CD1c-positive myeloid dendritic cell (primary cell): Measurements from ENCODE around the gene CD74.

ENCODE experiments used
- DNase-seq: peaks from one replicate; pipeline ENCODE4 v3.0.0-alpha.2; 2016; ENCODE audit errors: extremely low spot score

The CD74 gene

GRCh38 chr5:150397782-150398721 is 14.7 kb downstream of the CD74 start:
- DNase-seq: no peak

GRCh38 chr5:150397146-150397781 is 15.4 kb downstream of the CD74 start:
- no peak for DNase-seq

- DNase-seq: no peak
Observed at GRCh38 chr5:150396267-150396666, 16.4 kb downstream of the CD74 start.

DNA sequence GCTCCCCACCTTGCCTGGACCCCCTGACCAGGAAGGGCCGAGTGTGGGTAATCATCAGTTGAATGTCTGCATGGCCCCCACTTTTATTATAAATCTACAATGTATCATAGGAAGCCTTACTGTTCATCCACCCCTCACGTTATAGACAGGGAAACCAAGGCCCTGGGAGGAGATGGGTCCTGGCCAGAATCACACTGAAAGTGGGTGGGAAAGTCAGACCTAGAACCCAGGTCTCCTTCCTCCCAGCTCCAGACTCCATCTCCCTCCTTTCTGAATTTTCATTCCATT is 17.1 kb downstream of the CD74 start:
- DNase-seq: no peak

- no peak for DNase-seq
Observed at GRCh38 chr5:150394912-150395687, 17.6 kb downstream of the CD74 start.

DNA sequence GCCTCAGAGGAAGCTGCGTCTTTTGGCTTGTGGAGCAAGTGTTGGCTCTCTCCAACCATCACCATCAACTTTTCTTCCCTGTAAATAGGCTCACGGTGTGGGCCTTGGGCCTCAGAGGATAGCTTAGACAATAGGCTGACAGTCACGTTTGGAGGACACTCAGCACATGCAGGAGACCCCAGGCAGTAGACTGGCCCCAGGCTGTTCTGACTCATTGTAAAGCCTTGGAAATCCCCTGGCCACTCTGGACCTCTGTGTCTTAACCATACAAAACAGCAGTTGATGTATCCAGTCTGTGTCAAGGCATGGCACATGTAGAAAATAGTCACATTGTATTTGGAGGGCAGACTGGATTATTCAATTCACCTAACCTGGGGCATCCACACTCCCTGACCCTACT is 18.6 kb downstream of the CD74 start:
- no peak for DNase-seq

DNA sequence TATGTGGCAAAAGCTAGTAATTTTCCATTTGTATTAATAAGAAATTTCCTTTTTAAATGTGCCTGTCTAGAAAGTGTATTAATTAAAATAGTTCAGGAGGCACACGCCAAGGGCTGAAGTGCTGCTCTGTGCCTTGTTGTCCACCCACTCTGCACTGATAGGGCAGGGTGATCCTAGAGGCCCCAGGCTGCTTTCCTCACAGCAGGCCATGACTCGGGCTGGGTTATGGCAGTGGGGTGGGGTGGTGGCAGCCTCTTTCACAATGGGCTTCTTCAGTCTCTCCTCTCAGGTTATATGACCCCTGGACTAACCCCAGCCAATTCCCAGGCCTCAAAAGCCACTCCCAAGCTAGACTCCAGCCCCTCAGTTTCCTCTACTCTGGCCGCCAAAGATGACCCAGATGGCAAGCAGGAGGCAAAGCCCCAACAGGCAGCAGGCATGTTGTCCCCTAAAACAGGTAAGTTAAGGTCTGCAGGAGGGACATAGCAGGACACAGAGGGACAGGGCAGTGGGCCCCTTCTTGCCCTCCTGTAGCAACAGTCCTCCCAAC is 19.5 kb downstream of the CD74 start:
- DNase-seq: no peak

DNA sequence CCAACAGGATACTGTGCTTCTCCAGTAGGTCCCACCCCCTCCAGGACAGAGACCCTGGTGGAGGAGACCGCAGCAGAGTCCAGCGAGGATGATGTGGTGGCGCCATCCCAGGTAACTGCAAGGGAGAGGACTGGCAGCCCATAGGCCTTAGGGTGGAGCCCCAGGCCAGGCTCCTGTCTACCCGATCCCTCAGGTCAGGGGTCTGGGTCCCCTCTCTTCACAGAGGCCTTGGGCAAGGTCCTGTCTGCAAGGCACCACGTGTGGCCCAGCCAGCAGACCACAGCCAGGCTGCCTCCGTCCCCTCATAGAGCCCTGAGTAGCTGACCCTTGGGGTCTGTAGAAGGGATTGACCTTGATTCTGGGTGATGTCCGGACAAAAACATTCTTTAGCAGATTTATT is 20.0 kb downstream of the CD74 start:
- DNase-seq: no peak

DNA sequence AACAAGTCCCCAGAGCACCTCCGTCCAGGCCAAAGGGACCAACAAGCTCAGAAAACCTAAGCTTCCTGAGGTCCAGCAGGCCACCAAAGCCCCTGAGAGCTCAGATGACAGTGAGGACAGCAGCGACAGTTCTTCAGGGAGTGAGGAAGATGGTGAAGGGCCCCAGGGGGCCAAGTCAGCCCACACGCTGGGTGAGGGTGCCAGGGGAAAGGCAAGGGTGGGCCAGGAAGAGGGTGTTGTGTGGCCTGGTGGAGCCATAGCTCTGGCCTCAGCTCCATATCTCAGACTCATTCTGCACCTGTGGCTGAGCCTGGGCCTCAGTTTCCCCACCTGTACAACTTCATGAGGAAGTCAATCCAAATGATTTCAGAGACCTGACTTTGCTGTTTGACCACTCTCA is 20.7 kb downstream of the CD74 start:
- DNase-seq: no peak

- DNase-seq: no peak
Observed at GRCh38 chr5:150391064-150391834, 21.5 kb downstream of the CD74 start.

DNA sequence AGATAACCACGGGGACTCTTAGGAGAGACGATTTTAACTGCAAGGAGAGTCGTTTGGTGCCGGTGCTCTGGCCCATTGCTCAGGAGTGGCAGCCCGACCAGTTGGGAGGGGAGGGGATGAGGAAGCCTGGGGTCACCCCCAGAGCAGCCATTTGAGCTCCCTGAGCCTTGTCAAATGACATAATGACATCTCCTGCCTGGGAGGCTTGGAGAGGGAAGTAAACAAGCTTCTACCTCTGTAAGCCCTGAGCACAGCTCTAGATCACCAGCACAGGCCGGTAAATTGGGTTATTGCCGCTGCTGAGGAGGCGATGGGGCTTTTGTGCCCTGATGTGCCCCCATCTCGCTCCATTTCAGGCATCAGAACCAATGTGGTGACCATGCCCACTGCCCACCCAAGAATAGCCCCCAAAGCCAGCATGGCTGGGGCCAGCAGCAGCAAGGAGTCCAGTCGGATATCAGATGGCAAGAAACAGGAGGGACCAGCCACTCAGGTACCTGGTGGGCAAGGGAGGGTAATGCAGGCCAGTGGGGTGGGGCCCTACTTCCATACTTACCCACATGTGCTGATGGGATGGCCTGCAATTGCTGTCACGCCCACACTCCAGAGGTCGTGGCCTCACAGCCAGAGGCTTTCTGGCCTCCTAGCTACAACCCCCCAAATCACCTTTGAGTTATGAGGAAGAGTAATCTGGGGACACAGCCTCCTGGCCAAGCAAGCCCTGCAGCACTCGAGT is 23.0 kb downstream of the CD74 start:
- no peak for DNase-seq

- DNase-seq: no peak
Observed at GRCh38 chr5:150386024-150386855, 26.5 kb downstream of the CD74 start.

DNA sequence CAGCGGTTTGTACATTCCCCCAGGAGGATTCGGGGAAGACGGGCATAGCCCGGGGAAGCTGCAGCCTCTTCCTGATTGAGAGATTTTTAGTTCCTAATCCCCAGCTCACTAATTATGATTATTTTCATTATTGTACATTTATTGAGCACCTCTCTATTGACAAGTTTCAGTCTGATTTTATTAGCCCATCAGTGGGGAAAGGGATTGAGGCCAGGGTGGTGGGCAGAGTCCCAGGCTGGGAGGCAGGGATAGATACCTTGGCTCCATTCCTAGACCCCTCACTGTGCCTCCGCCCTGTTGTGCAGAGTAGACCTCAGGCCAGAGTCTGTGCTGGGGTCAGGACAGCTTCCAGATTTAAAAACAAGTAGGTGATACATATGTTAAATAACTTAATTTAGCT is 28.0 kb downstream of the CD74 start:
- DNase-seq: no peak

DNA sequence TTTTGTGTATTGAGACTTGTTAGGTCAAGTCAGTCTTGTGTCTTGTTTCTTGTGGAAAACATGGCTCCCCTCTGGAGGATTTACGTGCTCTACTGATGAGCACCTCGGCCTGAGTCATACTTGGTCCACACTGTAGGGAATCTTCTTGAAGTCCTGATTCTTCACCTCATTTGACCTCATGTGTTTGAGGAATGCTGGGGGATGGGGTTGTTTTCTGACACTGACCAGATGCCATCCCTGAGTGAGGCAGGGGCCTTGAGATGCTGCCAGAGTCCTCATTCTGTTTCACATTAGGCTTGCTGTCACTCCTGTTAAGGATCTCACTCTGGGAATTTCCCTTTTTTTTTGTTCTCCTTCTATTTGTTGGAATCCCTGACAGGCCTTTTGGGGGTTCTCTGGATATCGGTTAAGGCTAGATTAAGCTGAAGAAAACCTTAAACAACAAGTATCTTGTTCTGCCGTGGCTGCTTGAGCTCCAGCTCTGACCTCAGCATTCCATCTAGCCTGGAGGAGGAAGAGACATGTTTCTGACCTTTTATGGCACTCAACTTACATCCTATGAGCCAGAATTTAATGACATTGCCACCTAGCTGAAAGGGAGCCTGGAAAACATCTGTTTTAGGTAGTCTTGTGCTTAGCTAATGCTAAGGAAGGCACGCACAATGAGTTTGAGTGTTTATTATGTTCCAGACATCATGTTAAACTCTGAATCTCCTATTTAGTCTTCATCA is 34.6 kb downstream of the CD74 start:
- no peak for DNase-seq

DNA sequence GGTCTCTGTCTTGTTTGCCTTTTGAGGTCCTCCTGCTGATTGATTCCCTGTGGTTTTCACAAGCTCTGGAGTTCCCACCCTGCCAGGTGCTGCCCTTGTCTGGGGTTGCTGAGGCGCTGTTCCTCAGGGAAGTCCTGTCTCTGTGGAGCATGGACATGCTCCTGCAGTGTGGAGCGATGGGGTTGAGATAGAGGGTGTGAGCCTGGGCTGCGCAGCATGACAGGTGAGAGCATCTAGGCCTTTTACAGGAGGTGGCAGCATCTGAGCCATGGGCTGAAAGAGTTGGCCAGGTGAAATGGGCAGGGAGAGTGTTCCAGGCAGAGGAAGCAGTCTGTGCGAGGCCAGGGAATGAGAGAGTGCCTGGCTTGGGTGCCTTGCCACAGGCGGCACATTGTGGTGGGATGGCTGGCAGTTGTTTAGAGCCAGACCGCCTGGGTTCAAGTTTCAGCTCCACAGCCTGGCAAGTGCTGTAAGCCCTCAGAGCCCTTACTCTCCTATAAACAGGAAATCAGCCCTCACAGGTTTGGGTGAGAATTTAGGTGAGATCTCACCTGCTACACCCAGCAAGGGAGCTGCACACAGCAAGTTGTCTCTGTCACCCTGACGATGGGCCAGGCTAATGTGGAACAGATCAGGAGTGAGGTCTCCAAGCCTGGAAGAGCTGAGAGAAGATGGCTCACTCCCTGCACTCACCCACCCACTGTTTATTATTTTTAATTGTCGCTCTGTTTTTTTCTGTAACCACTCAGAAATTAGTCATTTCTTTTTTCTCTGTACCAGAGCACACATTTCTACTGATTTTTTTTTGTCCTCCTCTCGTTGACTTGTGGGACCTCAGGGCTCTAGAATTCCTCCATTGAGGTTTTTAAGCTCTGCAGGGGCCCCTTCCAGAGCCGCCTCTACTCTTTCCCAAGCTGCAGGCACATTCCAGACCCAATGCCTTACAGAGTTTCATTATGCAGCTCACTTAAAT is 35.6 kb downstream of the CD74 start:
- no peak for DNase-seq

DNA sequence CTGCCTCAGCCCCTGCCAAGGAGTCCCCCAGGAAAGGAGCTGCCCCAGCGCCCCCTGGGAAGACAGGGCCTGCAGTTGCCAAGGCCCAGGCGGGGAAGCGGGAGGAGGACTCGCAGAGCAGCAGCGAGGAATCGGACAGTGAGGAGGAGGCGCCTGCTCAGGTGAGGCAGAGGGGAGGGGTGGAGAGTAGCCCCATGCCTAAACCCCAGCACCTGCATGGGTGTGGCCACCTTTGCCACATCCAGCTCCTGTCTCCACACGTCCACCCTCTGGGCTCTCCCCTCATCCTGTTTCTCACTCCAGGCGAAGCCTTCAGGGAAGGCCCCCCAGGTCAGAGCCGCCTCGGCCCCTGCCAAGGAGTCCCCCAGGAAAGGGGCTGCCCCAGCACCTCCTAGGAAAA is 38.1 kb downstream of the CD74 start:
- DNase-seq: no peak

GRCh38 chr5:150372639-150373038 is 40.1 kb downstream of the CD74 start:
- DNase-seq: no peak

GRCh38 chr5:150368526-150368925 is 44.2 kb downstream of the CD74 start:
- DNase-seq: no peak
